IPS DF 6.9 (cell line): ENCODE measurements around the gene AANAT.

Experiments
- DNase-seq: peaks from one replicate; pipeline ENCODE4 v3.0.0-alpha.2; 2013; ENCODE audit warnings: low read depth, low spot score
- H3K27ac ChIP-seq: one replicate; pipeline ENCODE4 v1.5.1; 2013; ENCODE audit warnings: low read length, control low read depth
- H3K27me3 ChIP-seq: 2 replicates; pipeline ENCODE4 v1.6.1; 2013; ENCODE audit warnings: mild to moderate bottlenecking, low read length; ENCODE audit not compliant: control insufficient read depth, insufficient read depth
- H3K36me3 ChIP-seq: 2 replicates; pipeline ENCODE4 v1.6.1; 2013; ENCODE audit warnings: low read length; ENCODE audit not compliant: control insufficient read depth, insufficient read depth
- H3K4me1 ChIP-seq: 2 replicates; pipeline ENCODE4 v1.6.1; 2013; ENCODE audit warnings: low read length; ENCODE audit not compliant: control insufficient read depth, insufficient read depth
- H3K4me3 ChIP-seq: 2 replicates; pipeline ENCODE4 v1.5.1; 2013; ENCODE audit warnings: mild to moderate bottlenecking, low read length
- H3K9me3 ChIP-seq: 2 replicates; pipeline ENCODE4 v1.6.1; 2013; ENCODE audit warnings: low read length, inconsistent platforms; ENCODE audit not compliant: control insufficient read depth, insufficient read depth
- WGBS: extraction: QIAGEN DNeasy Blood & Tissue Kit; methylation state at CpG from one replicate; pipeline ENCODE4 v1.1.7; 2013; ENCODE audit warnings: mixed read lengths, missing lambda C conversion rate; ENCODE audit not compliant: insufficient read length, insufficient coverage; 5-methylcytosine and 5-hydroxymethylcytosine counted together

Gene AANAT

DNA sequence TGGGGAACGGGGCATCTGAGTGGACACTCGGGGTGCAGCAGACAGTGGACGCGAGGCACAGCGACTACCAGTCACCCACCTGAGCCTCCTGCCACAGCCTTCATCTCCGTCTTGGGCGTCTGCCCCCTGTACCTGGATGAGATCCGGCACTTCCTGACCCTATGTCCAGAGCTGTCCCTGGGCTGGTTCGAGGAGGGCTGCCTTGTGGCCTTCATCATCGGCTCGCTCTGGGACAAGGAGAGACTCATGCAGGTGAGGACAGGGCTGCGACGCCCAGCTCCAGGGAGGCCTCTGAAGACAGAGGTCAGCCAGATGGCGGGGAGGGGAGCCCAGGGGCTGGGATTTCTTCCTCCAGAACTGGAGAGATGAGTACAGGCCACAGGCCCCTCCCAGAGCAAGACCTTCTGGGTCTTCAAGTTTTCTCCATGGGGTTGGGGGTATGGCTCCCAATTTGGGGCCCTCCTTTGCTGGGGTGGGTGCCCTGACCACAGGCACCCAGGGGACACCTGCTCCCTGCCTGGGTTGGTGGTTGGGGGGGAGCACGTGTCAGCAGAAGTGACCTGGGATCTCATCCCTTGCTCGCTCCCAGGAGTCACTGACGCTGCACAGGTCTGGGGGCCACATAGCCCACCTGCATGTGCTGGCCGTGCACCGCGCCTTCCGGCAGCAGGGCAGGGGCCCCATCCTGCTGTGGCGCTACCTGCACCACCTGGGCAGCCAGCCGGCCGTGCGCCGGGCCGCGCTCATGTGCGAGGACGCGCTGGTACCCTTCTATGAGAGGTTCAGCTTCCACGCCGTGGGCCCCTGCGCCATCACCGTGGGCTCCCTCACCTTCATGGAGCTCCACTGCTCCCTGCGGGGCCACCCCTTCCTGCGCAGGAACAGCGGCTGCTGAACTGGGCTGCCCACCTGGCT is 1.9 kb downstream of the AANAT start:
- H3K27me3 ChIP-seq, result no peaks in the 10 kb centered on the region
- WGBS, result no CpG with 5 or more reads among the region's 38 CpGs
- DNase-seq, result no peak

DNA sequence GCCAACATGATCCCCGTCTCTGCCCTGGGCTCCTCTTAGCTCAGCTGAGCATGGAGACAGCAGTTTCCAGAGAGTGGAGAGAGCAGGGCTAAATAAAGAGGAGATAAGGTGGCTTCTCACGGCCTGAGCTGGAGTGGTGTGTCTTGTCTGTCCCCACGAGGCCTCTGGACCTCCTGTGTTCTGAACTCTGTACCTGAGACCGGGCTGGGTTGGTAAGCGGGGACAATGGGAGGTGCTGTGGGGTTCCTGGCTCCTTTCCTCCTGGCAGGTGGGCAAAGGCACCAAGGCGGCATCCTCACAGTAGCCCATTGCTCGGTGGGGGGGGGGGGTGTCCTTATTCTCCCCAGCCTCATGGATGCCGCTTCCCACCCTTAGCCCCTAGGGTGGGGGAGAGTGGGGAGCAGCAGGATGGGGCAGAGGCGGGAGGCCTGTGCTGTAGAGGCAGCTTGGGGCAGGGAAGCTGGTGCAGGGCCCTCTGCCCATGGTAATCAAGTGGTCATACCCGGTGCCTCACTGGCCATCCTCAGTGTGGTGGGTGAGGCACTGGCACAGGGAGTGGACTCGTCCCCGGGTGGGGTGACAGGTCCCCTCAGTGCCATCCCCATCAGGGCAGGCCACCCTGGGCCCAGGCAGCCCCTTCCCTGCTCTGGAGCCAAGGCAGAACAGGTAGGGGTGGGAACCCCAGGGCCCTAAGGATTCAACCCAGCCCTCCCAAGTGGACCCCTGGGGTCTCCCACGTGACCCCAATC is 2.8 kb downstream of the AANAT start:
- DNase-seq, result no peak
- no CpG with 5 or more reads among the region's 13 CpGs for WGBS
- Histone ChIP-seq H3K4me3 (no peak overlapping the region), H3K9me3 (no peaks in the 10 kb centered on the region), H3K27me3 (no peaks in the 10 kb centered on the region), H3K27ac (no peak overlapping the region), H3K4me1 (no peaks in the 10 kb centered on the region), H3K36me3 (peaks cover 3% of the 10 kb centered on the region; the same call in 1 of the 2 replicates)

More for the DNA sequence above, 1.9 kb downstream of the AANAT start:
- Histone ChIP-seq H3K27ac (no peak overlapping the region), H3K4me1 (no peaks in the 10 kb centered on the region), H3K36me3 (peaks cover under 1% of the 10 kb centered on the region; the same call in 1 of the 2 replicates), H3K9me3 (no peaks in the 10 kb centered on the region), H3K4me3 (no peak overlapping the region)

DNA sequence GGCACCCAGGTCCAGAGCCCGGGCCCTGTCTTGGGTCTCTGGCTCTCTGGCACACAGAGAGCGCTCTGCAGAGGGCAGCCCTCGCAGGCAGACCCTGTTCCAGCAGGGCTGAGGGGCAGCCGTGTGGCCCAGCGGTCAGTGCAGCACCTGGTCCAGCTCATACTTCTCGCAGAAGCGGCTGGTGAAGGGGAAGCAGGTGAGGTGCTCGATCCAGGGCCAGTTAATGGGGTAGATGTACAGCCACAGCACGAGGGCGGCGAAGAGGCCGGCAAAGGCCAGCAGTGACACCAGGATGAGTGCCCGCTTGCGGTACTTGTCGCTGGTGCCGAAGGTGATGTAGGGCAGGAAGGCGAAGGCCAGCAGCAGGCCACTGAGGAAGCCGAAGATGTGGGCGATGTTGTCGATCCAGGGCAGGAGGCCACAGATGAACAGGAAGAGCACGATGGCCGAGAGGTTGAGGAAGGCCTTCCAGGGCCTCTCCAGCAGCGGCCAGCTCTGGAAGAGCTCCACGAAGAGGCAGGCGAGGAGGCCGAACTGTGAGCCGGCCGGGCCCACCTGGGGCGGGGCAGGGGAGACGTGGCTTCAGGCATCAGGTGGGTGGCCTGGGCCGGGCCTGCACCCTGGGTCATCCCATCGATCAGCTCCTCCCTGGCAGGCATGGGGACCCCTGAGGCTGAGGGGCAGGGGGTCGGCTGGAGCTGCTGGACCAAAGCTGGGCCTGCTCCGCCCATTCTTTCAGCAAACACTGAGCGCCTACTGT is 4.3 kb downstream of the AANAT start:
- peaks cover 3% of the 10 kb centered on the region; the same call in 1 of the 2 replicates for H3K36me3 ChIP-seq
- H3K9me3 ChIP-seq, result no peaks in the 10 kb centered on the region
- DNase-seq, result no peak
- no peak overlapping the region for H3K27ac ChIP-seq
- no CpG with 5 or more reads among the region's 35 CpGs for WGBS
- H3K4me3 ChIP-seq, result no peak overlapping the region
- no peaks in the 10 kb centered on the region for H3K4me1 ChIP-seq
- H3K27me3 ChIP-seq, result no peaks in the 10 kb centered on the region

DNA sequence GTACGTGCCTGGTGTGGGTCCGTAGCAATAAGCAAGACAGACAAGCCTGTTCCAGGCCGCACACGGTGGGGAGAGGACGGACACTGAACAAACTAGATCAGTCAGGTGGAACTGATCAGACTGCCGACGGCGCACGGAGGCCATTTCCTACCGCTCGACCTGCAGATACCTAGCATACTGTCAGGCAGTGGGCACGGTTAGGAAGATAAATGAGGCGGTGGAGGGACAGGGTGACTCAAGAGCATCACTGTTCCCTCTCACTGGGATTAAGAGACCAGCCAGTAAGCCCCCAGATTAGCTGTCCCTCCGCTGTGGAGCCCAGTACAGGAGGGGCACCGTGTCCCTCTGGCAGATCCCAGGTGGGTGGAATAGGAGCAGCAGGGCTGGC is 4.8 kb downstream of the AANAT start:
- peaks cover 3% of the 10 kb centered on the region; the same call in 1 of the 2 replicates for H3K36me3 ChIP-seq
- no peak overlapping the region for H3K4me3 ChIP-seq
- no CpG with 5 or more reads among the region's 15 CpGs for WGBS
- H3K9me3 ChIP-seq, result no peaks in the 10 kb centered on the region
- no peaks in the 10 kb centered on the region; the same call in 1 of the 2 replicates for H3K4me1 ChIP-seq
- no peaks in the 10 kb centered on the region for H3K27me3 ChIP-seq
- H3K27ac ChIP-seq, result no peak overlapping the region
- DNase-seq, result no peak

DNA sequence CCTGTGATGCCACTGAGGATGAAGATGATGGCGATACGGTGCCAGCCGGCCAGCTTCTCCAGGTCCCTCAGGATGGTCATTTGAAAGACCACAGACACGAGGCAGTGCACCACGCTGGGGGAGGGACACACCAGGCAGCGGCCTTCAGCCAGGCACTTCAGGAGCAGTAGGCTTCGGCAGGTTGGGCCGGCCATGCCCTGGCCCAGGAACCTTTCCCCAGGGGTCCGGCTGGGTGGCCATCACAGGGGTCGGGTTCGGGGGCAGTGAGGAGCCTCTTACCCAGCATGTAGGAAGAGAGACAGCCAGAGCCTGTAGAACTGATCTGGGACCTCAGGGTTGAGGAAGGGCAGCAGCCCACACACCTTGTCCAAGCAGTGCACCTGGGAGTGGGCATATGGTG is 5.3 kb downstream of the AANAT start:
- DNase-seq, result no peak
- Histone ChIP-seq H3K36me3 (peaks cover 3% of the 10 kb centered on the region; the same call in 1 of the 2 replicates), H3K9me3 (no peaks in the 10 kb centered on the region), H3K4me1 (no peaks in the 10 kb centered on the region; the same call in 1 of the 2 replicates), H3K27ac (no peak overlapping the region), H3K4me3 (no peak overlapping the region), H3K27me3 (no peaks in the 10 kb centered on the region)
- WGBS, result no CpG with 5 or more reads among the region's 11 CpGs

DNA sequence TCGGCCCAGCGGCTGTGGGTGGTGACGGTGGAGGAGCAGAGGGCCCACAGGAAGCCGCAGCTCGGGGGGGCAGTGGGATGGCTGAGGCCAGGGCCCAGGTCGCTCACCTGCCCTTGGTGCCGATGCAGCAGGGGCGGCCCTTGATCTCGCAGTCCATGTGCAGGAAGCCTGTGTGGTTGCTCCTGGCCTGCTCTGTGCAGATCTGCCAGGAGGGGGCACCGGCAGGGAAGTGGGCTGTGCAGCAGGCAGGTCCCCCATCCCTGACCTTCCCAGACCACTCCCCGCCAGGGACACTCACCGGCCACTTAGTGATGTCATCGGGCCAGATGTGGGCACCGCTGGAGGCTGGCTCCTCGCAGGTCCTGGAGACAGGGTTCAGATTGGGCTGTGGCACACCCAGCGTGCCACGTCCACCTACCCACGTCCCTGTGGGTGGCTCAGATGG is 6.2 kb downstream of the AANAT start:
- Histone ChIP-seq H3K36me3 (peaks cover 3% of the 10 kb centered on the region; the same call in 1 of the 2 replicates), H3K27ac (no peak overlapping the region), H3K4me3 (no peak overlapping the region), H3K4me1 (no peaks in the 10 kb centered on the region; the same call in 1 of the 2 replicates), H3K27me3 (no peaks in the 10 kb centered on the region), H3K9me3 (no peaks in the 10 kb centered on the region)
- WGBS, result no CpG with 5 or more reads among the region's 18 CpGs
- no peak for DNase-seq

DNA sequence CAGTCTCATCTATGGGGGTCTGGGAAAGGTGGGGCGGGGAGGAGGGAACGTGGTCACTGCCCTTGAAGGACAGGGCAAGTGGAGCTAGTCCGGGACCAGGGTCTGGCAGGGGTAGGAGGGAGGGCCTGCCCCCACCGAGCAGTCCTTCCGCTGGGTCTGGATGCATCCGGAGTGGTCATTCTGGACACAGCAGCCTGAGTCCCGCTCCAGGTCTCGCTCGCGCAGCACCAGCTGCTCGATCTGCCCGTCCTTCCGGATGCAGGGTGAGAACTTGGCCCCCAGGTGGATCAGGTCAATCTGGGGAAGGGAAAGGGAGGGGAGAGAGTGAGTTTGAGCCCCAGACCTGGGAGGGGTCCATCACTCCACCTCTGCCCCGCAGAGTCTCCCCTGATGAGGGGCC is 6.8 kb downstream of the AANAT start:
- no peak for DNase-seq
- no CpG with 5 or more reads among the region's 14 CpGs for WGBS
- H3K36me3 ChIP-seq, result peaks cover 10% of the 10 kb centered on the region; the same call in 1 of the 2 replicates
- H3K27ac ChIP-seq, result no peak overlapping the region
- no peaks in the 10 kb centered on the region; the same call in 1 of the 2 replicates for H3K4me1 ChIP-seq
- no peaks in the 10 kb centered on the region for H3K27me3 ChIP-seq
- no peaks in the 10 kb centered on the region for H3K9me3 ChIP-seq
- no peak overlapping the region for H3K4me3 ChIP-seq

DNA sequence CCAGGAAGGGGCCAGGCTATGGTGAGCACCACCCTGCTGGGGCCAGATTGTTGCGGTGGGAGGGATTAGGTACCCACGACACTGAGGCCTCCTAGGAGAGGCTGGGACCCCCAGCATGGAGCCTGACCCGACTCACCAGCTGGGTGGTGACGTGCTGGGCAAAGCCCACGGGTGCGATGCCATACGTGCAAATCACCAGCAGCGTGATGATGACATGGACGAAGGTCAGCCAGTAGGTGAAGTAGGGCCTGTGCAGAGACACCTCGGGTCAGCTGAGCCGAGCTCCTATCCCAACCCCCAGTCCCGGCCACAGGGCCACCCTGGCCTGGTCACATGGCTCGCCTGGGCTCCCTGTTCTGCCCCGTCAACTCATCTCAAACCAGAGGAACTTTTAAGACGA is 7.5 kb downstream of the AANAT start:
- Histone ChIP-seq H3K9me3 (no peaks in the 10 kb centered on the region), H3K36me3 (peaks cover 10% of the 10 kb centered on the region; the same call in 1 of the 2 replicates), H3K4me3 (no peak overlapping the region), H3K27ac (no peak overlapping the region), H3K4me1 (no peaks in the 10 kb centered on the region; the same call in 1 of the 2 replicates), H3K27me3 (no peaks in the 10 kb centered on the region)
- DNase-seq, result no peak
- WGBS, result no CpG with 5 or more reads among the region's 15 CpGs

DNA sequence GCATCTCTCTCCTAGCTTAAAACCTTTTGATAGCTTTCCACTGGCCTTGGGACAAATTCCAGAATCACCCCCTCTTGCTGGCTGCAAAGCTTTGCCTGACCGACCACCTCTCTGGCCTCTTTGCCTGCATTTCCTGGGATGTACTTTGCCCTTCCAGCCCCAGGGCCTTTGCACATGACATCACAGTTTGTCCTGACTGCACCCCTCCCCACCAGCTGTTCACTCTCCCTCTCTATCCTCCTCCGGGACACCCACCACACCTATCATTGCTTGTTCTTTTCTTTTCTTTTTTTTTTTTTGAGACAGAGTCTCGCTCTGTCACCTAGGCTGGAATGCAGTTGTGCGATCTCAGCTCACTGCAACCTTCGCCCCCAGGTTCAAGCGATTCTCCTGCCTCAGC is 7.9 kb downstream of the AANAT start:
- Histone ChIP-seq H3K4me1 (no peaks in the 10 kb centered on the region; the same call in 1 of the 2 replicates), H3K27me3 (no peaks in the 10 kb centered on the region), H3K36me3 (peaks cover 10% of the 10 kb centered on the region; the same call in 1 of the 2 replicates), H3K9me3 (no peaks in the 10 kb centered on the region), H3K27ac (no peak overlapping the region), H3K4me3 (no peak overlapping the region)
- no CpG with 5 or more reads among the region's 6 CpGs for WGBS
- DNase-seq, result no peak

DNA sequence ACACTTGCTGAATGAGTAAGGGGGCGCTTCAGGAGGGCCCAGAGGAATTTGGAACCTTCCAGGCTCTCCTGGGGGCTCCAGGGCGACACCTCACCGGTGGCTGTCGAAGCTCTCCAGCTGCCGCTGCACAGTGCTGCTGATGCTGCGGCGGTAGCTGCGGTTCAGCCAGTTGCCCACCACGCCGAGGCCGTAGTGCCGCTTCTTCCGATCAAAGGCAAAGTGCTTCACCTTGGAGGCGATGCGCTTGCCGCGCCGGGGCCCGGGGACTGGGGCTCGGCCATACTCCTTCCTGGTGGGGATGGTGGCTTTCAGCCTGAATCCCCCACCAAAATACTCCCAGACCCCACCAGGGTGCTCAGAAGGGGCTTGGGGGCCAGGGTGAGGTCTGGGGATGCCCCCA is 9.3 kb downstream of the AANAT start:
- H3K9me3 ChIP-seq, result no peaks in the 10 kb centered on the region
- H3K4me3 ChIP-seq, result no peak overlapping the region
- DNase-seq, result no peak
- H3K27me3 ChIP-seq, result no peaks in the 10 kb centered on the region
- WGBS, result no CpG with 5 or more reads among the region's 20 CpGs
- H3K36me3 ChIP-seq, result peaks cover 10% of the 10 kb centered on the region; the same call in 1 of the 2 replicates
- H3K27ac ChIP-seq, result no peak overlapping the region
- H3K4me1 ChIP-seq, result no peaks in the 10 kb centered on the region; the same call in 1 of the 2 replicates
